Measurements from ENCODE around the gene ICA1. TPM values are rescaled to one million over a fixed set of nuclear protein-coding genes. Genes with fewer than 3 reads are reported as not detected.
"Not testable (repeated sequence)": the region's sequence is repeated elsewhere in the genome, so short reads cannot be mapped to it uniquely, and the experiment has no call there.

The ICA1 gene
- total RNA-seq (2021; fragmentation: NEBNext Ultra II Directional; extraction: Animal tissue kit (Norgen Biotek cat#: 25700)): not detected
- long read RNA-seq: 0 reads

DNA sequence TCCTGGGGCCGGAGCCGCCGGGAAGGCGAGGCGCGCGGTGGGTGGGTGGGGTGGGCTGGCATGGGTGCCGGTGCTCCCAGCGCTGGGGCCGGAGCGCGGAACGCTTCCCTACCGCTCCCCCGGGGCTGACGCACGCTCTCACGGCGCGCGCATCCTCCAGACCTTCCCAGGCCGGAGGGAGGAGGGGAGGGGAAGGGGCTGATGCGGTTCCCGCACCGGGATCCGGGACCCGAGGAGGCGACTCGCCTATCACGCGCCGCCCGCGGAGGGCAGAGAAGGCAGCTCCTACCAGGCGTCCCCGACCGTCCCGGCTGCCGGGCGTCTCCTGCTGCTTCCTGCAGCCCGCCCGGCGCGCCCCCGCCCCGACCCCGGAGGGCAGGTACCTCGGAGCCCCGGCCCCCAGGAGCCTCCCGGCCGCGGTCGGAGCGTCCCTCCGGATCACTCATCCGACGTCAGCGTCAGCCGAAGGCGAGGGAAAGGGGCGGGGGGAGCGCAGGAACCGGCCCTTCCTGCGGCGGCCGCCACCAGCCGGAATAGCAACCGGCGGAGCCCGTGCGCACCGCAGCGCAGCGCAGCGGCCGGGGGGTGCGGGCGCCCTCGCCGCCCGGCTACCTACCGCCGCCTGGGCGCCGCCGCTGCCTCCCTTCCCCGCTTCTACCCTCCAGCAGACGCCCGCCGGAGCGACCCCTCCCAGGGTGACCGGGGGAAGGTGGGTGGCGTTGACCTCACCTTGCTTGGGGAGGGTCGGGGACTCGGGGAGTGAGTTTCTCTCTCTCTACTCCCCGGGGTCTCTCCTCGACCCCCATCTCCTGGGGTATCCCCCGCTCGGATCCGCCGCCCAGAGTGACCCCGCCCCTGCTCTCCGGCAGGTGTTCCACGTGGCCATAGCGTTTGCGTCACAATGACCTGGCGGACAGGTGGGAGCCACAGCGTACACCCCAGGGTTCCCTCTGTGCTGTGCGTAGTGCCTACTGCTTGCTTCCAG is at the start of gene ICA1:
ICA1 (minus strand) TSS at position 457 of the 985 bp plus-strand sequence. CDS start 26,241 bp downstream, outside the sequence.
- Mint-ChIP-seq H3K4me3 (no peak within 1 kb of the TSS), H3K4me1 (ENCODE audit: low read depth) (no peaks in the 10 kb centered on the region), H3K36me3 (ENCODE audit: low read depth) (no peaks in the 10 kb centered on the region), H3K27me3 (ENCODE audit: insufficient read depth) (peaks cover 18% of the 10 kb centered on the region), H3K27ac (no peak within 1 kb of the TSS), H3K9me3 (no peaks in the 10 kb centered on the region; the same call in 1 of the 2 replicates)
- no peak for TF ChIP-seq CTCF (IDR thresholded peaks at IDR 0.05)
- no peak for DNase-seq

- TF ChIP-seq CTCF (IDR thresholded peaks at IDR 0.05): no peak
- Mint-ChIP-seq H3K36me3 (ENCODE audit: low read depth) (no peaks in the 10 kb centered on the region), H3K27ac (no peak overlapping the region), H3K27me3 (ENCODE audit: insufficient read depth) (no peaks in the 10 kb centered on the region; the same call in 1 of the 2 replicates), H3K9me3 (no peaks in the 10 kb centered on the region; the same call in 1 of the 2 replicates), H3K4me1 (ENCODE audit: low read depth) (no peaks in the 10 kb centered on the region), H3K4me3 (no peak overlapping the region)
- no peak for DNase-seq
These were observed 48.9 kb upstream of the ICA1 start for GRCh38 chr7:8310876-8311275.

DNA sequence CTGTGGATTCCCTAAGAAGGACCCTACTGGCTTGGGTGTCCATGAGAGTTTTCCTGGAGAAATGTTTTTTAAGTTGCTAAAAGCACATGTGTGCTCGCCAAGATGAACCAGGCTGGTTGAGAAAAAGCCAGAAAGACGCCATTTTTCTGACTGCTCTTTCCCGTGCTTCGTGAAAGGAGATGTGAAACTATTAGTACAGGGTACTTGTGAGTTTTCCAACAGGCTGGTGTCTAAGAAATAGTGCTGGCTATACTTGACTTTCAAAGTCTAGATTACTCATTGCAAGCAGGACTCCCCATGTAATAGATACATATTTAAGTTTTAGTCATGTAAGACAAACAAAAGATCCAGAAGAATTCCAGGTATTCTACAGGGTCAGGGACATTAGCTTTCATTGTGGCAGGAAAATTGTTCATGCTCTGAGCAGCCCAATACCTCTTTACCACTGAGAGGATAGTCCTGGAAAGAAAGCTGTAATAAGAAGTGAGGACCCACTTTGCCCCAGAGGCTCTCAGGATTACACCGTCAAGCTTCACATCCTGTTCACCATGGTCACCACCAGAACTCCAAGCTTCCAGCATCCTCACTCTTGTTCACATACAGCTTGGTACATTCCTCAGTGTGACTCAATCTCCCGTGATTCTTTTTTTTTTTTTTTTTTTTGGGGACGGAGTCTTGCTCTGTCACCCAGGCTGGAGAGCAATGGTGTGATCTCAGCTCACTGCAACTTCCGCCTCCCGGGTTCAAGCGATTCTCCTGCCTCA is 43.8 kb upstream of the ICA1 start:
- Mint-ChIP-seq H3K4me1 (ENCODE audit: low read depth) (no peaks in the 10 kb centered on the region), H3K27me3 (ENCODE audit: insufficient read depth) (no peaks in the 10 kb centered on the region), H3K9me3 (no peaks in the 10 kb centered on the region; the same call in 1 of the 2 replicates), H3K27ac (no peak overlapping the region), H3K36me3 (ENCODE audit: low read depth) (no peaks in the 10 kb centered on the region), H3K4me3 (no peak overlapping the region)
- DNase-seq: no peak
- no peak for TF ChIP-seq CTCF (IDR thresholded peaks at IDR 0.05)

- Mint-ChIP-seq H3K9me3 (no peaks in the 10 kb centered on the region; the same call in 1 of the 2 replicates), H3K4me3 (no peak overlapping the region), H3K27me3 (ENCODE audit: insufficient read depth) (no peaks in the 10 kb centered on the region), H3K36me3 (ENCODE audit: low read depth) (no peaks in the 10 kb centered on the region), H3K27ac (no peak overlapping the region), H3K4me1 (ENCODE audit: low read depth) (no peaks in the 10 kb centered on the region)
- TF ChIP-seq CTCF (IDR thresholded peaks at IDR 0.05): no peak
- no peak for DNase-seq
These were observed 43.1 kb upstream of the ICA1 start for GRCh38 chr7:8305104-8305503.

DNA sequence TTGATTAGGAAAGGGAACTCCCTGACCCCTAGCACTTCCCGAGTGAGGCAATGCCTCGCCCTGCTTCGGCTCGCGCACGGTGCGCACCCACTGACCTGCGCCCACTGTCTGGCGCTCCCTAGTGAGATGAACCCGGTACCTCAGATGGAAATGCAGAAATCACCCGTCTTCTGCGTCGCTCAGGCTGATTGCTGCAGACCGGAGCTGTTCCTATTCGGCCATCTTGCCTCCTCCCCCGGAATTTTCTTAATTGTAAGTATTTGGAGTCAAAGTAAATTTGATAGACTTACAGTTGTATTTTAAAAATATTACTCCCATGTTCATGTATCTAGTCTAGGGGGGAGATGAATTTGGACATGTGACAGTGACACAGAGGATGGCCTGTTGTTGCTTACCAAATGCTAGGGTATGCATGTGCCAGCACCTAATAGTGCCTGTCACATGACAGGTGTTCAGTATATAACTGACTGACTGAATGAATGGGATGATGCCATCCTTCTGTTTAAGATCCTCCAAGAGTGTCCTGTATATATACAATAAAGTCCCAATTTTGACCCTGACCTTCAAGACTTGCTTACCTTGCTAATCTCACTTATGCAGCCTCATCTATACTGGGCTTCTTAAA is 42.0 kb upstream of the ICA1 start:
- H3K4me3 Mint-ChIP-seq: no peak overlapping the region
- no peak for DNase-seq
- no peaks in the 10 kb centered on the region for H3K27me3 Mint-ChIP-seq (ENCODE audit: insufficient read depth)
- no peak for TF ChIP-seq CTCF (IDR thresholded peaks at IDR 0.05)
- H3K9me3 Mint-ChIP-seq: no peaks in the 10 kb centered on the region; the same call in 1 of the 2 replicates
- no peaks in the 10 kb centered on the region for H3K4me1 Mint-ChIP-seq (ENCODE audit: low read depth)
- no peak overlapping the region for H3K27ac Mint-ChIP-seq
- no peaks in the 10 kb centered on the region for H3K36me3 Mint-ChIP-seq (ENCODE audit: low read depth)

DNA sequence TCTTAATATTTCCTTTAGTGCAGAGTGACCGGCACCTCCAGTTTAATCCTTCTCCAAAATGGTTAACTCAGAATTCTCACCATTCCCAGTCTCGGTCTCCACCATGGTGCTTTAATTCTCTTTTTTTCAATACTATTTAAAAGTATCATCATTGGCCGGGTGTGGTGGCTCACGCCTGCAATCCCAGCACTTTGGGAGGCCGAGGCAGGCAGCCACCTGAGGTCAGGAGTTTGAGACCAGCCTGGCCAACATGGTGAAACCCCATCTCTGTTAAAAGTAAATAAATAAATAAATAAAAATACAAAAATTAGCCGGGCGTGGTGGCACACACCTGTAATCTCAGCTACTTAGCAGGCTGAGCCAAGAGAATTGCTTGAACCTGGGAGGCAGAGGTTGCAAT is 35.1 kb upstream of the ICA1 start:
- H3K36me3 Mint-ChIP-seq (ENCODE audit: low read depth); H3K4me3 Mint-ChIP-seq: not testable (repeated sequence)

More for the DNA sequence above, 35.1 kb upstream of the ICA1 start:
- H3K9me3 Mint-ChIP-seq; H3K27ac Mint-ChIP-seq; DNase-seq; H3K27me3 Mint-ChIP-seq (ENCODE audit: insufficient read depth): not testable (repeated sequence)
- peaks cover 15% of the 10 kb centered on the region; the same call in 1 of the 2 replicates for H3K4me1 Mint-ChIP-seq (ENCODE audit: low read depth)
